ENCODE data around the gene POLR2B.

The POLR2B gene

GRCh38 chr4:56941403-56941802, 37.3 kb upstream of the POLR2B start:
- WGBS (ENCODE audit: insufficient coverage), result 100% methylated on average over 1 of the region's 3 CpGs
- no peak for DNase-seq
- no peak overlapping the region for H3K27ac ChIP-seq (ENCODE audit: insufficient read depth in 1 of 2, low read depth in 1 of 2, low read length in 2 of 2, poor library complexity in 1 of 2, severe bottlenecking in 2 of 2)
- no peaks in the 10 kb centered on the region for H3K9me3 ChIP-seq (ENCODE audit: control extremely low read depth in 1 of 5, control insufficient read depth in 4 of 5, insufficient read depth in 2 of 5, low read depth in 1 of 5, low read length in 4 of 5)
- ChIA-PET CTCF (interaction anchor here (0.9 to 1.5 kb wide), 2 partner anchors 15 to 19 kb away, joined by 3 to 7 read pairs; no protein-coding TSS in a partner anchor), POLR2A (no interaction called here)
- H3K4me3 ChIP-seq (ENCODE audit: control insufficient read depth in 1 of 7, extremely low read depth in 1 of 7, insufficient read depth in 4 of 7, low read depth in 2 of 7, low read length in 6 of 7), result no peak overlapping the region
- no peaks in the 10 kb centered on the region for H3K27me3 ChIP-seq (replicated peaks in 2 of 5; ENCODE audit: control insufficient read depth in 4 of 5, insufficient read depth in 5 of 5, low read length in 4 of 5)
- H3K4me1 ChIP-seq (ENCODE audit: control extremely low read depth in 1 of 4, control insufficient read depth in 4 of 4, insufficient read depth in 4 of 4, low read length in 3 of 4), result no peaks in the 10 kb centered on the region
- peaks cover 4 to 29% (median 10%) of the 10 kb centered on the region in 4 experiments for H3K36me3 ChIP-seq (ENCODE audit: control insufficient read depth in 4 of 4, insufficient read depth in 4 of 4, low read length in 3 of 4)

DNA sequence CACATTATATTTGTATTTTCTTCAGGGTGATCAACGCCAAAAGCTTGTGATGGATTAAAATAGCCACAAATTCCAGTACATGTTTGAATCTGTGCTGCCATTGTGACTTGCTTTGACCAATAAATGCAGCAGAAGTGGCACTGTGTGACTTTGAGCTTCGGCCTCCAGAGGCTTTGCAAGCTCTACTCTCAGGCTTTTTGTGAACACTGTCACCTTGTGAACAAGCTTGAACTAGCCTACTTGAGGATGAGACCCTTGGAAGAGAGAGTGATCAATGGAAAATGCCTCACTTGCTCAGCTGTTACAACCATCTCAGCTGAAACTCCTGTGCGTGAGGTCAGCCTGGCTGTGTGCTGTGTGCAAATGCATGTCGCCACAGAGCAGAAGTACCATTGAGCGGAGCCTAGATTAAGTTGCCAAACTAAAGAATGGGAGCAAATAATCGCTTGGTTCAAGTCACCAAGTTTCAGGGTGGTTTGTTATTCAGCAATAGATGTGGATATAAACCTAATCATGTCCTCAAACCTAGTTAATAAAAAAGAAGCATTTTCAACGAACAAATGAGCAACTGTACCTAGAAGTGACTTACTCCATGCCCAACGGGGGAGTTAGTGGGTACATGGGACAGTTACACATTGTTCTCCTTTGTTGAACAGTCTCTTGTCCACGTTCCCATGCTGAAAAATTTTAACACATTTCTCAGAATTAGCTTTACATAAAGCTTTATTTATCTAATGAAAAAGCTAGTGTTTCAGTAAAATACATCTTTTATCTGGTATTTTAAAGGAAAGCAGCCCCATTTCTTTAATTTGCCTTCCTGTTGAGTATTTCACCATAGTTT, 24.8 kb upstream of the POLR2B start:
- no peaks in the 10 kb centered on the region for H3K9me3 ChIP-seq (ENCODE audit: control extremely low read depth in 1 of 5, control insufficient read depth in 4 of 5, insufficient read depth in 2 of 5, low read depth in 1 of 5, low read length in 4 of 5)
- no peak overlapping the region for H3K4me3 ChIP-seq (ENCODE audit: control insufficient read depth in 1 of 7, extremely low read depth in 1 of 7, insufficient read depth in 4 of 7, low read depth in 2 of 7, low read length in 6 of 7)
- H3K36me3 ChIP-seq (ENCODE audit: control insufficient read depth in 4 of 4, insufficient read depth in 4 of 4, low read length in 3 of 4), result no peaks in the 10 kb centered on the region
- no peaks in the 10 kb centered on the region for H3K4me1 ChIP-seq (ENCODE audit: control extremely low read depth in 1 of 4, control insufficient read depth in 4 of 4, insufficient read depth in 4 of 4, low read length in 3 of 4)
- ChIA-PET CTCF (interaction anchor here (2.1 kb wide), 1 partner anchor 12 kb away, joined by 7 read pairs; no protein-coding TSS in a partner anchor), POLR2A (interaction anchor here (0.7 kb wide), 1 partner anchor 315 kb away, joined by 3 read pairs; no protein-coding TSS in a partner anchor)
- 100% methylated on average over 6 of the region's 9 CpGs for WGBS (ENCODE audit: insufficient coverage)
- no peak for DNase-seq
- no peak overlapping the region for H3K27ac ChIP-seq (ENCODE audit: insufficient read depth in 1 of 2, low read depth in 1 of 2, low read length in 2 of 2, poor library complexity in 1 of 2, severe bottlenecking in 2 of 2)
- no peaks in the 10 kb centered on the region for H3K27me3 ChIP-seq (replicated peaks in 2 of 5; ENCODE audit: control insufficient read depth in 4 of 5, insufficient read depth in 5 of 5, low read length in 4 of 5)

DNA sequence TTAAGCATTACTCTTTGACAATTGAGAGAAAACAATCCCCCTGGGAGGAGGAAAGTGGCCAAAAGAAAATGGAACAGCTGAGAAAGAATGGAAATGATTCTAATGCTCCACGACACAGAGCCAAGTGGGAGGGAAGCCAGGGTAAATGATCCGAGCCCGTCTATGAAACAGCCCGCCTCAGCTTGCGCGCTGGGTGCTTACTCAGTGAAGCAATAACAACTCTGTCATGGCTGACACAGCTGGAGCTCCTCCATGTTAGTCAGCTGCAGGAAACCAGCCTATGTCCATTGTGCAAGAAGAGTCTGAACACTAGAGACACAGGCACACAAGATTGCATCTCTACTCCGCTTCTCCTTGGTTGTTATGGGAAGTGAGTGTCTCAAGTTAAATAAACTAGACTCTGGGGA, 20.6 kb upstream of the POLR2B start:
- CTCF ChIA-PET, result interaction anchor here (0.6 to 2.3 kb wide), 2 partner anchors 12 to 16 kb away, joined by 3 to 11 read pairs; no protein-coding TSS in a partner anchor
- DNase-seq, result peak in 2 of 3 donors; percentile 34 to 46
- H3K9me3 ChIP-seq (ENCODE audit: control extremely low read depth in 1 of 5, control insufficient read depth in 4 of 5, insufficient read depth in 2 of 5, low read depth in 1 of 5, low read length in 4 of 5), result no peaks in the 10 kb centered on the region
- no peaks in the 10 kb centered on the region for H3K4me1 ChIP-seq (ENCODE audit: control extremely low read depth in 1 of 4, control insufficient read depth in 4 of 4, insufficient read depth in 4 of 4, low read length in 3 of 4)
- POLR2A ChIA-PET, result no interaction called here
- H3K27me3 ChIP-seq (replicated peaks in 2 of 5; ENCODE audit: control insufficient read depth in 4 of 5, insufficient read depth in 5 of 5, low read length in 4 of 5), result no peaks in the 10 kb centered on the region
- WGBS (ENCODE audit: insufficient coverage), result 91% methylated on average over 7 of the region's 7 CpGs
- no peak overlapping the region for H3K4me3 ChIP-seq (ENCODE audit: control insufficient read depth in 1 of 7, extremely low read depth in 1 of 7, insufficient read depth in 4 of 7, low read depth in 2 of 7, low read length in 6 of 7)
- H3K36me3 ChIP-seq (ENCODE audit: control insufficient read depth in 4 of 4, insufficient read depth in 4 of 4, low read length in 3 of 4), result peaks cover 4 to 17% (median 8%) of the 10 kb centered on the region in 4 experiments
- no peak overlapping the region for H3K27ac ChIP-seq (ENCODE audit: insufficient read depth in 1 of 2, low read depth in 1 of 2, low read length in 2 of 2, poor library complexity in 1 of 2, severe bottlenecking in 2 of 2)

DNA sequence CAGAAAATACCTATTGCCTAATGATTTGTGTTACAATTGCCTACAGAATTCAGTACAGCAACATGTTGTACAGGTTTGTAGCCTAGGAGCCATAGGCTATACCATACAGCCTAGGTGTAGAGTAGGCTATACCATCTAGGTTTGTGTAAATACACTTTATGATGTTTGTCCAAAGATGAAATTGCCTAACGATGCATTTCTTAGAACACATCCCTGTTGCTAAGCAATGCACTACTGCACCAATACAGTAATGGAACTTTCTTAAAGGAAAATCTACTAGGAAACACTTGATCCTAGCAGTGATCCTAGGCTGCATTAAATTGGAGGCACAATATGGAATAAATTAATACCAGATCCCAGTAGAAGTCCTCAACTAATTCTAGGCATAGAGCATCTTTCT, 19.6 kb upstream of the POLR2B start:
- Histone ChIP-seq H3K4me1 (ENCODE audit: control extremely low read depth in 1 of 4, control insufficient read depth in 4 of 4, insufficient read depth in 4 of 4, low read length in 3 of 4) (no peaks in the 10 kb centered on the region), H3K27me3 (replicated peaks in 2 of 5; ENCODE audit: control insufficient read depth in 4 of 5, insufficient read depth in 5 of 5, low read length in 4 of 5) (no peaks in the 10 kb centered on the region), H3K27ac (ENCODE audit: insufficient read depth in 1 of 2, low read depth in 1 of 2, low read length in 2 of 2, poor library complexity in 1 of 2, severe bottlenecking in 2 of 2) (no peak overlapping the region), H3K4me3 (ENCODE audit: control insufficient read depth in 1 of 7, extremely low read depth in 1 of 7, insufficient read depth in 4 of 7, low read depth in 2 of 7, low read length in 6 of 7) (no peak overlapping the region), H3K9me3 (ENCODE audit: control extremely low read depth in 1 of 5, control insufficient read depth in 4 of 5, insufficient read depth in 2 of 5, low read depth in 1 of 5, low read length in 4 of 5) (no peaks in the 10 kb centered on the region), H3K36me3 (ENCODE audit: control insufficient read depth in 4 of 4, insufficient read depth in 4 of 4, low read length in 3 of 4) (peaks cover 4 to 24% (median 14%) of the 10 kb centered on the region in 4 experiments)
- no peak for DNase-seq
- WGBS (ENCODE audit: insufficient coverage), result no CpG with 5 or more reads among the region's 1 CpG
- CTCF ChIA-PET, result interaction anchor here (0.6 to 2.5 kb wide), 2 partner anchors 17 to 330 kb away, joined by 4 to 23 read pairs; partner anchors contain the start of genes NOA1 and POLR2B
- POLR2A ChIA-PET, result interaction anchor here (0.6 kb wide), 1 partner anchor 137 kb away, joined by 3 read pairs; no protein-coding TSS in a partner anchor

GRCh38 chr4:56961107-56961500, 17.6 kb upstream of the POLR2B start:
- H3K4me3 ChIP-seq (ENCODE audit: control insufficient read depth in 1 of 7, extremely low read depth in 1 of 7, insufficient read depth in 4 of 7, low read depth in 2 of 7, low read length in 6 of 7), result no peak overlapping the region
- POLR2A ChIA-PET, result no interaction called here
- no peak for DNase-seq
- no peaks in the 10 kb centered on the region for H3K9me3 ChIP-seq (ENCODE audit: control extremely low read depth in 1 of 5, control insufficient read depth in 4 of 5, insufficient read depth in 2 of 5, low read depth in 1 of 5, low read length in 4 of 5)
- peaks cover 4 to 43% (median 25%) of the 10 kb centered on the region in 4 experiments for H3K36me3 ChIP-seq (ENCODE audit: control insufficient read depth in 4 of 4, insufficient read depth in 4 of 4, low read length in 3 of 4)
- 100% methylated on average over 1 of the region's 2 CpGs for WGBS (ENCODE audit: insufficient coverage)
- H3K4me1 ChIP-seq (ENCODE audit: control extremely low read depth in 1 of 4, control insufficient read depth in 4 of 4, insufficient read depth in 4 of 4, low read length in 3 of 4), result no peaks in the 10 kb centered on the region
- CTCF ChIA-PET, result interaction anchor here (1.2 to 2.5 kb wide), 4 partner anchors 8 to 51 kb away, joined by 3 to 23 read pairs (median 4); partner anchors contain the start of genes NOA1 and POLR2B
- H3K27ac ChIP-seq (ENCODE audit: insufficient read depth in 1 of 2, low read depth in 1 of 2, low read length in 2 of 2, poor library complexity in 1 of 2, severe bottlenecking in 2 of 2), result no peak overlapping the region
- no peaks in the 10 kb centered on the region for H3K27me3 ChIP-seq (replicated peaks in 2 of 5; ENCODE audit: control insufficient read depth in 4 of 5, insufficient read depth in 5 of 5, low read length in 4 of 5)

- H3K4me3 ChIP-seq (ENCODE audit: control insufficient read depth in 1 of 7, extremely low read depth in 1 of 7, insufficient read depth in 4 of 7, low read depth in 2 of 7, low read length in 6 of 7), result no peak overlapping the region
- H3K9me3 ChIP-seq (ENCODE audit: control extremely low read depth in 1 of 5, control insufficient read depth in 4 of 5, insufficient read depth in 2 of 5, low read depth in 1 of 5, low read length in 4 of 5), result peaks cover 4 to 18% (median 9%) of the 10 kb centered on the region in 5 experiments
- WGBS (ENCODE audit: insufficient coverage), result 100% methylated on average over 2 of the region's 2 CpGs
- H3K27ac ChIP-seq (ENCODE audit: insufficient read depth in 1 of 2, low read depth in 1 of 2, low read length in 2 of 2, poor library complexity in 1 of 2, severe bottlenecking in 2 of 2), result no peak overlapping the region
- DNase-seq, result no peak
- H3K27me3 ChIP-seq (replicated peaks in 2 of 5; ENCODE audit: control insufficient read depth in 4 of 5, insufficient read depth in 5 of 5, low read length in 4 of 5), result no peaks in the 10 kb centered on the region
- H3K36me3 ChIP-seq (ENCODE audit: control insufficient read depth in 4 of 4, insufficient read depth in 4 of 4, low read length in 3 of 4), result peaks cover 24 to 75% (median 48%) of the 10 kb centered on the region in 4 experiments
- POLR2A ChIA-PET, result no interaction called here
- CTCF ChIA-PET, result interaction anchor here (1.1 kb wide), 1 partner anchor 9 kb away, joined by 3 read pairs; no protein-coding TSS in a partner anchor
- H3K4me1 ChIP-seq (ENCODE audit: control extremely low read depth in 1 of 4, control insufficient read depth in 4 of 4, insufficient read depth in 4 of 4, low read length in 3 of 4), result peaks cover 0 to 16% (median 13%) of the 10 kb centered on the region in 4 experiments
Measured at GRCh38 chr4:56971383-56971782, 7.3 kb upstream of the POLR2B start.

DNA sequence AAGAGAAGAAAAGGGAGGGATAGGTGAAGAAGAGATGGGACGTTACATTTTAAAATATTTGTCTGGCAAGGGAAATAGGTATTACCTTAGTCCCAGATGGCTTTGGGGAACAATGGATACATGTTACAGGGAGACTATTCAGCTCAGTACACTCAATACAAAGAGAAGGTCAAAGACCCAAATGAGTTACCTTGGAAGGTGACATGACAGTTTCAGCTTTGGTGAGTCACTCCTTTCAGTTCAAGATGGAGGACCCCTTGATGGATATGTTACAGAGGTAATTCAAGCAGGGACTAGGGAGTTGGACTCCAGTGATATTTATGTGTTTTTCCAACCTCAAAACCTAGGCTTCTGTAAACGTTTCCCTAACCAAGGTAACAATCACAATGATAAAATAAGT, 6.3 kb upstream of the POLR2B start:
- CTCF ChIA-PET, result no interaction called here
- no CpG with 5 or more reads among the region's 2 CpGs for WGBS (ENCODE audit: insufficient coverage)
- Histone ChIP-seq H3K9me3 (ENCODE audit: control extremely low read depth in 1 of 5, control insufficient read depth in 4 of 5, insufficient read depth in 2 of 5, low read depth in 1 of 5, low read length in 4 of 5) (peaks cover 4 to 18% (median 9%) of the 10 kb centered on the region in 5 experiments), H3K27me3 (replicated peaks in 2 of 5; ENCODE audit: control insufficient read depth in 4 of 5, insufficient read depth in 5 of 5, low read length in 4 of 5) (no peaks in the 10 kb centered on the region), H3K4me1 (ENCODE audit: control extremely low read depth in 1 of 4, control insufficient read depth in 4 of 4, insufficient read depth in 4 of 4, low read length in 3 of 4) (peaks cover 0 to 19% (median 18%) of the 10 kb centered on the region in 4 experiments), H3K36me3 (ENCODE audit: control insufficient read depth in 4 of 4, insufficient read depth in 4 of 4, low read length in 3 of 4) (peaks cover 22 to 65% (median 42%) of the 10 kb centered on the region in 4 experiments), H3K4me3 (ENCODE audit: control insufficient read depth in 1 of 7, extremely low read depth in 1 of 7, insufficient read depth in 4 of 7, low read depth in 2 of 7, low read length in 6 of 7) (no peak overlapping the region), H3K27ac (ENCODE audit: insufficient read depth in 1 of 2, low read depth in 1 of 2, low read length in 2 of 2, poor library complexity in 1 of 2, severe bottlenecking in 2 of 2) (no peak overlapping the region)
- POLR2A ChIA-PET, result no interaction called here
- no peak for DNase-seq
